NCI-H2227 treated with DMSO at 0.1 percent for 48 hours (cell line): ENCODE results near the gene HIBCH.

Experiments
- DNase-seq: peaks from one replicate; lab custom pipeline; 2025; lab: John Stamatoyannopoulos, UW

Gene HIBCH

DNA sequence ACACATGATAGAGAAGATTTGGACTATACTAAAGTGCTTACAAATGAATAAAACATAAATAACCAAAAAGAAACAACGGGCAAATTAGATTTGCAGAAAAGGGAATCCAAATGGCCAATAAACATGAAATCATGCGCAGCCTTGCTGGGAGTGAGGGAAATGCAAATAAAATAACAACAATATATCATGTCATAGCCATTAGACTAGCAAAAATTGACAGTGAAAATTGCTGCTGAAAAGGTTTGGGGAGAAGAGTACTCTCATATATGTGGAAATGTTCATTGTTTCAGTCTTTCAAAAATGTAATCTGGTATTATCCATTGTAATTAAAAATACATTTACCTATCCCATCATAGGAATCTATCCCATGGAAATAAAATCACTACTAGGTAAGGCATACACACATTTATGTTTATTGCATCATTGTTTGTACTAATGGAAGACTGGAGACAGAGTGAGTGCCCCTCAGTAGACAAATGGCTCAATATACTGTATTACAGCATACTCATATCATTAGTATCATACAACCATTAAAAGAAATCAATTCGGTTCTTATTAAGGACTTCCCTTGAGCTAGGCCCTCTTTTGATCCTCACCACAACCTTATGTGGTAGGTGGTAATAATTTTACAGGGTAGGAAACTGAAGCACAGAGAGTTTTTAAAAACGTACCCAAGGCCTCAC is 163.0 kb downstream of the HIBCH start:
- DNase-seq, result no peak
